GM08714 (cell line): ENCODE measurements around the gene AIP.

ENCODE experiments used
- H3K4me3 ChIP-seq: fragments of 200-500 bp; sonication (Bioruptor generic); 2 replicates; pipeline ENCODE4 v1.5.1; 2014; ENCODE audit warnings: mild to moderate bottlenecking, low read length, inconsistent platforms
- ZNF274 ChIP-seq: IDR thresholded peaks from 2 replicates; pipeline ENCODE4 v1.6.1; 2012; ENCODE audit warnings: mild to moderate bottlenecking, low read depth, low read length

AIP gene

DNA sequence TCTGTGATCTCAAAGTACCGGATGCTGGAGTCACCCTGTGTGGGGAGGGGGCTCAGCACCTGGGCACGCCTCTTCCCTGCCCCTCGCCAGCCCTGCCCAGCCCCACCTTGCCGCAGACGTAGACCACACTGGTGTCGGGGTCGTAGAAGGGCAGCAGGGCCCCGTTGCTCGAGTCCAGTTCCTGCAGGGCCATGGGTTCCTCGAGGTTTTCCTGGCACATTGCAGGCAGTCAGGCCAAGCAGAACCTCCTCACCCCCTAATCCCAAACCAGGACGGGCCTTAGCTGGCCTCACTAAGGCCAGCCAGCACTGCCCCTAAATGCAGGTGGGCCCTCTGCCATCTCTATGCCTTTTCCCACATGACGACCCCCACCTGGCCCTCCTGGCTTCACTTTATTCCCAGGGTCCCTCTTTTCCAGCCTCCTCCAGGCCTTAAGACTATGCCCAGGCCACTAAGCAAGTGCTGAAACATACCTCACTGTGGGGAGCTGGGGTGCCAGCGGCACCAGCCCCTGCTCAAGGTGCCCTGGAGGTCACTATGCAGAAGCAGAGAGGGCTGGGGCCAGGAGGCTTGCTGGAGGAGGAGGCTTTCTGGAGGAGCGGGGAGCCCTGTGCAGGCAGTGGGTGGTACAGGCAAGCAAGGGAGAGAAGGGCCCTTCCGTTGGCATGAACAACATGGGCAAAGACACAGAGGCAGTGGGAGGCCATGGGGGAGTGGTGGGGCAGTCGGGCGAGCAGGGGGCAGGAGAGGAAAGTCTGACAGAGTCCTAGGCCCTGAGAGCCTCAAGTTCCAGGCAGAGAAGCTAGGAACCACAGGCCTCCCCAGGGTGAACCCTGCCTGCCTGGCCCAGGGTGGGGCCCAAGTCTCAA lies 42.4 kb upstream of the AIP start:
- H3K4me3 ChIP-seq: no peak overlapping the region
- no peak for TF ChIP-seq ZNF274

GRCh38 chr11:67441098-67441563 lies 41.7 kb upstream of the AIP start:
- no peak for TF ChIP-seq ZNF274
- H3K4me3 ChIP-seq: no peak overlapping the region

DNA sequence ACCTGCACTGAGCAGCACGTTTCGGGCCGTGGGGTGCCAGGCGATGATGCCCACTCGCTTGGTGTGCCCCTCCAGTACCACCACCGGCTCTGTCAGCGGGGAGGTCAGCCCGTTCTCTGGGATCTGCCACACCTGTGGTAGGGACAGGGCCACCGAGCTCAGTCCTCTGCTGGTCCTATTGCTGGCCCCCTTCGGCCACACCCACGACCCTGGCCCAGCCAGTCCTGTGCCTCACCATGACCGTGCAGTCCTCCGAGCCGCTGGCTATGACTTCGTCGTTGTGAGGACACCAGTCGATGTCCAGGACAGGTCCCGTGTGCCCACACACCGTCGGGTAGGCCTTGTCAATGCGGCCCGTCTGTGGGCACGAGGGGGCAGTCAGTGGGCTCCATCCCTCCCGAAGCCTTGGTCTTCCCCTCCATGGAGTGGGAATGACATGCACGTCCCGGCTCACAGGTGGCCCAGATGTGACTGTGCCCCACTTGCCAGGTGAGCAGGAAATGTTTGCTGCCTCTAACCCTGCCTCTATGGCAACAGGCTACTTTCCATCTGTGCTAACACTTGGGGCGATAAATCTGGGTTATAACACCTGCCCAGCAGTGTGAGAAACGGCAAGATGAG lies 41.0 kb upstream of the AIP start:
- H3K4me3 ChIP-seq: no peak overlapping the region
- TF ChIP-seq ZNF274: no peak

DNA sequence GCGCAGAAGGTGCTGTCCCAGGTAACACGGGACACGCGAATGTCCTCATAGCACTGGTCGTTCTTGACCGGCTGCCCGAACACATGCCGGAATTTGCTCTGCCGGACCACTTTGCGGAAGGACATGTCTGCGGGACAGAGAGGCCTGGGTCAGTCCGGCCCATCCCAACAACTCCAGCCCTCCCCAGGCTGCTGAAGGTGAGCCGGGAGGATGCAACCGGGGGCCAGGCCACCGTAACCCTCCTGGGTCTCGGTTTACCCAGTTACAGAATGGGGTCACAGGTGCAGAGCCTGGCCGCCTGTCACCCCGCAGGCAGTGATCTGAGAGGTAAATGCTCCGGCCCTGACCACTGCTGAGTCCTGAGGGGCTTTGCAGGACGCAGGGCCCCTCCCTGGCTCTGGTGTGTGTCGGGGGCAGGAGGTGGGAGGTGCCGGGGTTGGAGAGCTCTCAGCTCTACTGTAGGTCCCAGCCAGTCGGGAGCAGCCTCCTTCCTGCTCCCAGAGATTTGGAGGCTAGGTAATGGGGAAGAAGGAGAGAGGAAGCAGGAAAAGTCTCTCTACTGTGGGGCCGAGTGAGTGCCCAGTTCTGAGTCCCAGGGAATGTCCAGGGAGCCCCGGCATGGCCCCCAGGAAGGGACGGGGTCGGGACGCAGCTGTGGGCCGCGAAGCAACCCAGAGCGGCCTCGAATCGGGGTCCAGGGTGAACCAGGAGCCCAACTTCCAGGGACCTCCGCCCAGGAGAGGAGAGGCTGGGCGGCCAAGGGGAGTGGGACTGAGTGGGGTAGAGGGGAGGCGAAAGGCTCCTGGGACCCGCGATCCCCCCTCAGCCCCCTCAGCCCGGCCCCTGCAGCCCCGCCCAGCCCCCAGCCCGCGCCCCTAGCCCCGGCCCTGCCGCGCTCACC lies 40.1 kb upstream of the AIP start:
- no peak overlapping the region; the same call in 1 of the 2 replicates for H3K4me3 ChIP-seq

GRCh38 chr11:67445515-67445914 lies 37.3 kb upstream of the AIP start:
- TF ChIP-seq ZNF274: no peak
- no peak overlapping the region for H3K4me3 ChIP-seq

More for the DNA sequence above, 40.1 kb upstream of the AIP start:
- TF ChIP-seq ZNF274: no peak

DNA sequence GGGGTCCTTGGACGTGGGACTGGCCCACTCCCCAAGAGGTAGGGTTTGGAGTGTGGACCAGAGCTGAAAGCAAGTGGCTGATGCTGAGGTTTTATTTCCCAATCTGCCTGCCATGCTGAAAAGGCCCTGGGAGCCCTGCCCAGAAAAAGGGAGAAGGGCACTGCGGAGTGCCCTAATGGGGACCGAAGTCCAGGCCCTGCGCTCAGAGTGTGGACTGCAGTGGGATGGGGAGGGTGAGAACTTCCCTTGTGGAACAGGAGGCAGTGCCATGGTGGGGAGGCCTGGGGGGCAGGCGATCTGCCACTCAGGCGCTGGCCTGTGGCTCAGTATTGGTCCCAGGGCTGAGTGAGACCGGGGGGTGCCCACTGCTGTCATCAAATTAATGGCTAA lies 34.6 kb upstream of the AIP start:
- H3K4me3 ChIP-seq: no peak overlapping the region
- no peak for TF ChIP-seq ZNF274

DNA sequence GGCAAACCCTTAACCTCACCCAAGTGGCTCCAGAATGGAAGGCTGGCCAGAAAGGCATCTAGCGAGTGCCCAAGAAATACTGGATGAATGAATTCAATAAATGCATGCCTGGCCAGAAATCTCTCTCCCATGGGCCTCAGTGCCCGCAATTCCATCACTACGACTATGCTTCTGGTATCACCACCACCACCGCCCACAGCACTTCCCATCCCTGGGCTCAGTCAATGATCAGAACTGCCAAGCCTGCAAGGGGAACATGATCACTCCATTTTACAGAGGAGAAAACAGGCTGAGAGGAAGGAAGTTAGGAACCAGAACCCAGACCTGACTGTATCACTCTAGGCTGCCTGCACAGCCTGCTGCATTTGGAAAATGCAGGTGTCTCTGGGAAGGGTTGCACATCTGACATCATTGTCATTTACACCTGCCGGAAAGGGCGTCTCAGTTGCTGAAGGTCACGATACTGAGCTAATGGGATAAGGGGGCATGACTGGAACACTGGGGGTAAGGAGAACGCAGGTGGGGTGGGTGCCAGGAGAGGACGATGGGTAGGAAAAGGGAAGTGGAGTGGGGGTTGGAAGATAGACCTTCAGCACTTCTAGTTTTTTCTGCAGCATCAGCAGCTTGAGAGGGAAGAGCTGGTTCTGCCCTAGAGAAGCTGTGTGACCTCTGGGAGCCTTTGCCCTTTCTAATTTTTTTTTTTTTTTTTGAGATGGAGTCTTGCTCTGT lies 33.5 kb upstream of the AIP start:
- no peak for TF ChIP-seq ZNF274

DNA sequence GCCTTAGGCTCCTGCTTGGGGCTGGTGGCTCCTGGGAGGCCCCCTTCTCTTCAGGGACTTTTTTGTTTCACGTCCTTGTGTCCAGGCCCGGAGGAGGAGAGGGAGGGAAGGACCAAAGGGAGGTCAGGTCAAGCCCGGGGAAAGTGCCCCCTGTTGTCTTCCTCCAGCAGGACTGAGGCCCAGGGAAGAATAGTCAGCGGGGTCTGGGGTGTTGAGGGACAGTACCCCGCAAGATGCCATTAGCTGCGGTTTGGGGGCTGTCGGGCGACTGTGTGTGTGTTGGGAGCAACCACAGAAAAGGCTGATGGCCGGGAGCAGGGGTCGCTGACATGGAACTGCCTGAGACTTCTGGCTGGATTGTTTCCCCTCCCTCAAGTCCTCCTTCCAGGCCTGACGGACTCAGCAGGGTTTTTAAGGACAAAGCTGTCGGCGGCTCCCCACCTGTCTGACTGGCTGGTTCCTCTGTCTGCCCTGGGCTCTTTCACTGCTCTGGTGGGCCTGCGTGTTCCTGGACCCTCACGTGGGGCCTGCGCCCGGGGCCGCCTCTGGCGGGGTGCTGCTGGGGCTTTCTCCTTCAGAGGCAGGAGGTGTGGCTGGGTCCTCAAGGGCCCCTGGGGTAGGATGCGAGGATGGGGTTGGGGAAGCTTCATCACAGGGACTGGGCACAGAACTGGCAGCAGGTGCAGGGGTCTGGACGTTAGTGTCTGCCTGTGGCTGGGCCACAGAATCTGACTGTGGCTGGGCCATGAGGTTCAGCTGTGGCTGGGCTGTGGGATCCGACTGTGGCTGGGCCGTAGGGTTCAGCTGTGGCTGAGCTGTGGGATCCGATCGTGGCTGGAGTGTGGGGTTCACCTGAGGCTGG lies 31.8 kb upstream of the AIP start:
- no peak for TF ChIP-seq ZNF274

More for the DNA sequence above, 33.5 kb upstream of the AIP start:
- H3K4me3 ChIP-seq: no peak overlapping the region

DNA sequence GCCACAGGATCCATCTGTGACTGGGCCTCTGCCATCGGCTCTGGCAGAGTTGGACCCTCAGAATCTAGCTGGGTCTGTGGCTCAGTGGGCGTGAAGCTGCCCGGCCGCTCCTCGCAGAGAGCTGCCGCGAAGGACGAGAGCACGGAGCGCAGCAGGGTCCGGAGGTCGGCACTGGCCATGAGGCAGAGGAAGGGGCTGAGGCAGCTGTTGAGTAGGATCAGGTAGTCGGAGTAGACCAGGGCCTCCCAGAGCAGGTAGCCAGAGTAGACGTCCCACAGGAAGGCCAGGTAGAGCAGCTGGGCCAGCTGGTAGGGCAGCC lies 31.2 kb upstream of the AIP start:
- H3K4me3 ChIP-seq: no peak overlapping the region

More for the DNA sequence above, 31.8 kb upstream of the AIP start:
- no peak overlapping the region for H3K4me3 ChIP-seq

GRCh38 chr11:67452141-67452952 lies 30.5 kb upstream of the AIP start, which contains the start of gene GPR152:
Gene GPR152, minus strand, starts transcription at chr11:67452729. Its CDS starts 5 bp downstream, at chr11:67452724.
- no peak within 1 kb of the TSS for H3K4me3 ChIP-seq
- TF ChIP-seq ZNF274: no peak

More for the DNA sequence above, 31.2 kb upstream of the AIP start:
- TF ChIP-seq ZNF274: no peak

DNA sequence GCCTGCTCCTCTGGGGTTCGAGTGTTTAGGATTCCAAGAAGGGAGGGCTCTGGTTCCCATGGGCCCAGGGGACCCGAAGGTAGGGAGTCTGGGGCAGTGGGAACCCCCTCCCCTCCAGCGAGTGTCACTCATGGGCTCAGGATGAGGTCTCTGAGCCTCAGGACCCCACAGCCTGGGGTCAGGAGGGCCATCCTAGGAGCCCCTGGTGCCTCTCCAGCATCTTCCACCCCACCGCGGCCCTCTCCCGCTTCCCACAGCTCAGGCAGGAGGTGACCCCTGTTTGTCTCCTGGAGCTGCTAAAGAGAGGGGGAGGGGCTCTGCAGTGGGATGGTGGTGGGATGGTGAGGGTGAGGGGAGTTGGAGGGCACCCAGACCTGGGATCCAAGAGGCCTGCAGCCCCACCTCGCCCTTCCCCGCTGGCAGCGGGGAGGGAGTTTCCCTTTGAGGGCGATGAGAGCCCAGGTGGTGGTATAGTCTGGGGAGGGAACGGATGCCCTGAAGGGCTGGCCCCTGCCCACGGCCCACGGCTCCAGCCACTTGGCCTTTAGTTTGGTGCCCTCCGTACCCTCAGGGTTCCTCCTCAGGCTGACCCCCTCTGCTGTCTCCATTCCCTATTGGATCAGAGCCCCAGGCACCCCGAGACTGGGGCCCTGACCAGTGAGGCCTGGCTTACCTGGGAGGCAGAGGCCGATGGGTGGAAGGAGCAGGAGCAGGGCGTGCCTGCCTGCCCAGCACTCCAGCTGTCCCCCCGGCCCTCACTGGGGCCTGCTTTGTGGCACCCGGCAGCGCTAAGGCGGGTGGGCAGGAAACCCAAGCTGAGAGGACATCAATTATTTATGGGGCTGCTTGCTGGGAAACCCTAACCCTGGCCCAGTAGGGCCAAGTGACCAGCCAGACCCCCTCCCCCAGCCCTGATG lies 28.8 kb upstream of the AIP start:
- H3K4me3 ChIP-seq: no peak overlapping the region
- TF ChIP-seq ZNF274: no peak
